Hepatocyte (in vitro differentiated cells): ENCODE measurements around the gene RAET1L. TPM values are rescaled to one million over a fixed set of nuclear protein-coding genes. Genes with fewer than 3 reads are reported as not detected.

Experiments
- DNase-seq: peaks from one replicate; pipeline ENCODE4 v3.0.0-alpha.2; 2016; ENCODE audit warnings: low spot score
- H2AFZ ChIP-seq: fragments of 200-600 bp; sonication (generic); 2 replicates; pipeline ENCODE4 v1.6.0; 2016; ENCODE audit warnings: antibody characterized with exemption, mild to moderate bottlenecking
- H3K27ac ChIP-seq: fragments of 200-600 bp; sonication (generic); 2 replicates; pipeline ENCODE4 v1.5.1; 2016; ENCODE audit warnings: mild to moderate bottlenecking
- H3K27me3 ChIP-seq: fragments of 200-600 bp; sonication (generic); 2 replicates; pipeline ENCODE4 v1.6.1; 2016
- H3K36me3 ChIP-seq: fragments of 200-600 bp; sonication (generic); replicated peaks from 2 replicates; pipeline ENCODE4 v1.5.1; 2016; ENCODE audit warnings: low read depth; ENCODE audit not compliant: insufficient read depth
- H3K4me1 ChIP-seq: fragments of 200-600 bp; sonication (generic); 2 replicates; pipeline ENCODE4 v1.5.1; 2016; ENCODE audit warnings: mild to moderate bottlenecking, moderate library complexity; ENCODE audit not compliant: insufficient read depth
- H3K4me2 ChIP-seq: fragments of 200-600 bp; sonication (generic); 2 replicates; pipeline ENCODE4 v1.6.0; 2016
- H3K4me3 ChIP-seq: fragments of 200-600 bp; sonication (generic); 2 replicates; pipeline ENCODE4 v1.5.1; 2016; ENCODE audit warnings: mild to moderate bottlenecking
- H3K79me2 ChIP-seq: fragments of 200-600 bp; sonication (generic); 2 replicates; pipeline ENCODE4 v1.6.0; 2017; ENCODE audit warnings: mild to moderate bottlenecking
- H3K9me2 ChIP-seq: fragments of 200-600 bp; sonication (generic); replicated peaks from 2 replicates; pipeline ENCODE4 v1.6.0; 2017; ENCODE audit warnings: mild to moderate bottlenecking; ENCODE audit not compliant: insufficient read depth
- H3K9me3 ChIP-seq: fragments of 200-600 bp; sonication (generic); 2 replicates; pipeline ENCODE4 v1.5.1; 2016; ENCODE audit warnings: low read depth, mild to moderate bottlenecking
- H4K20me1 ChIP-seq: fragments of 200-600 bp; sonication (generic); 2 replicates; pipeline ENCODE4 v1.6.0; 2016; ENCODE audit warnings: mild to moderate bottlenecking; ENCODE audit not compliant: insufficient read depth, poor library complexity, severe bottlenecking
- EZH2 ChIP-seq: fragments of 200-600 bp; sonication (generic); IDR thresholded peaks from 2 replicates; pipeline ENCODE4 v1.6.1; 2016; ENCODE audit warnings: antibody characterized with exemption, mild to moderate bottlenecking, borderline replicate concordance
- EZH2phosphoT487 ChIP-seq: fragments of 200-600 bp; sonication (generic); IDR thresholded peaks from one replicate; pipeline ENCODE4 v1.6.1; 2018; ENCODE audit warnings: antibody characterized with exemption, mild to moderate bottlenecking, low read depth, moderate library complexity; ENCODE audit not compliant: unreplicated experiment, severe bottlenecking
- WGBS: methylation state at CpG from one replicate; pipeline ENCODE4 v1.1.6; 2016; ENCODE audit warnings: low lambda C conversion rate; ENCODE audit errors: missing lambda C conversion rate; 5-methylcytosine and 5-hydroxymethylcytosine counted together
- polyA plus RNA-seq: library from polyadenylated mRNA; unstranded; fragments of >200 nt; fragmentation: Nextera tagmentation; extraction: Ambion mirVana; gene quantifications from 2 replicates; pipeline ENCODE4 v1.2.1, GENCODE V29; 2016
- total RNA-seq: library from RNA; depleted of rRNA; stranded (reverse); fragments of >200 nt; gene quantifications from 2 replicates; pipeline ENCODE4 v1.2.3, GENCODE V29; 2014
- TF ChIP-seq, protein P1 (sequence below): fragments of 200-600 bp; sonication (generic); IDR thresholded peaks from 2 replicates; pipeline ENCODE4 v1.5.1; 2016; ENCODE audit warnings: antibody characterized with exemption, mild to moderate bottlenecking; ENCODE audit not compliant: poor library complexity

Gene RAET1L
- total and polyA plus RNA-seq, 2 experiments from 2014 or later = not detected

GRCh38 chr6:149990212-149990660 lies 35.1 kb downstream of the RAET1L start:
- Histone ChIP-seq H4K20me1 (no peaks in the 10 kb centered on the region), H3K36me3 (no peaks in the 10 kb centered on the region), H3K9me3 (no peaks in the 10 kb centered on the region), H3K4me2 (peak overlapping the region; percentile 90), H3K79me2 (no peaks in the 10 kb centered on the region), H3K27ac (no peak overlapping the region), H3K4me3 (peak overlapping the region; percentile 26), H3K27me3 (peaks cover 97% of the 10 kb centered on the region), H3K4me1 (peaks cover 12% of the 10 kb centered on the region), H2AFZ (peak overlapping the region; percentile 49), H3K9me2 (no peaks in the 10 kb centered on the region)
- DNase-seq = no peak
- TF ChIP-seq EZH2 (peak; percentile 90), EZH2phosphoT487 (no peak)
- TF ChIP-seq, protein P1, sequence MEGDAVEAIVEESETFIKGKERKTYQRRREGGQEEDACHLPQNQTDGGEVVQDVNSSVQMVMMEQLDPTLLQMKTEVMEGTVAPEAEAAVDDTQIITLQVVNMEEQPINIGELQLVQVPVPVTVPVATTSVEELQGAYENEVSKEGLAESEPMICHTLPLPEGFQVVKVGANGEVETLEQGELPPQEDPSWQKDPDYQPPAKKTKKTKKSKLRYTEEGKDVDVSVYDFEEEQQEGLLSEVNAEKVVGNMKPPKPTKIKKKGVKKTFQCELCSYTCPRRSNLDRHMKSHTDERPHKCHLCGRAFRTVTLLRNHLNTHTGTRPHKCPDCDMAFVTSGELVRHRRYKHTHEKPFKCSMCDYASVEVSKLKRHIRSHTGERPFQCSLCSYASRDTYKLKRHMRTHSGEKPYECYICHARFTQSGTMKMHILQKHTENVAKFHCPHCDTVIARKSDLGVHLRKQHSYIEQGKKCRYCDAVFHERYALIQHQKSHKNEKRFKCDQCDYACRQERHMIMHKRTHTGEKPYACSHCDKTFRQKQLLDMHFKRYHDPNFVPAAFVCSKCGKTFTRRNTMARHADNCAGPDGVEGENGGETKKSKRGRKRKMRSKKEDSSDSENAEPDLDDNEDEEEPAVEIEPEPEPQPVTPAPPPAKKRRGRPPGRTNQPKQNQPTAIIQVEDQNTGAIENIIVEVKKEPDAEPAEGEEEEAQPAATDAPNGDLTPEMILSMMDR = no peak
- WGBS = 3% methylated on average over 32 of the region's 32 CpGs

DNA sequence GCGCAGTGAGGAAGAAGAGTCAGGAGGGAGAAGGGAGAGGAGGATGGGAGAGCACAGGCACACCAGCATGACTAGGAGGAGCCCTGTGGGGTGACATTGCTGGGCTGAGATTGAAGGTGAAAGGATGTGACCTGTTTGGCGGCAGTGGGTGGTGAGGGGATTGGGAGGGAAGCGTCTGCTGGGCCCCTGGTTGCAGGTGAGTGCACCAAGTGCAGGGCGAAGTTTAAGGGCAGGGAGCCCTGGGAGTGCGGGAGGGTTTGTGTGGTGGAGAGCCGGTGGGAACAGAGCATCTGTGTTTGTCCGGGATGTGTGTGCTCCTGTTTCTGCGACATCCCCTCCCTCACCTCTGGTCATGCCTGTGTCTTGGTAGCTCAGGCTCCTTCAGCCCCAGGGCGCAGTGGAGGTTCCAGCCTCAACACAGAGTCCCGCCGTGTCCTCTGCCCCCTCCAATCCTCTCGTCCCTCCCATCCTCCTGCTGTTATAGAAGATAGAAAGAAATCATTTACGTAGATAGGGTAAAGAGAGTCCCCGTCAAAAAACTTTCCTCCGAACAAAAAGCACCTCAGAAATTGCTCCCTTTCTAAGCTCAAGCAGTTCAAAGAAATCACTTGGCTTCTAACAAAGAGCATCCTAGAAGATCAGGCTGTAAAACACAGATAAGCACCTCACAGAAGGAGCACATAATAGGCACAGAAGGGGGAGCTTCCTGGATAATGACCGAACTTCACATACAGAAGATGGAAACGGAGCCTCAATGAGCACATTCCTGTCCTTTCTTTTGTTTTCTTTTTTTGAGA lies 36.6 kb downstream of the RAET1L start:
- Histone ChIP-seq H3K79me2 (no peaks in the 10 kb centered on the region), H3K4me1 (peaks cover 12% of the 10 kb centered on the region), H3K27ac (no peak overlapping the region), H3K4me3 (no peak overlapping the region), H3K27me3 (peaks cover 91% of the 10 kb centered on the region), H3K9me2 (no peaks in the 10 kb centered on the region), H3K36me3 (no peaks in the 10 kb centered on the region), H3K9me3 (no peaks in the 10 kb centered on the region), H3K4me2 (no peak overlapping the region), H2AFZ (no peak overlapping the region), H4K20me1 (no peaks in the 10 kb centered on the region)
- TF ChIP-seq EZH2phosphoT487 = peak; percentile 71
- TF ChIP-seq EZH2 = peak; percentile 8
- TF ChIP-seq, protein P1 = no peak
- DNase-seq = no peak
- WGBS = 10% methylated on average over 17 of the region's 17 CpGs

- Histone ChIP-seq H2AFZ (no peak overlapping the region), H3K79me2 (no peaks in the 10 kb centered on the region), H3K4me1 (peaks cover 12% of the 10 kb centered on the region), H3K4me3 (no peak overlapping the region), H4K20me1 (no peaks in the 10 kb centered on the region), H3K27me3 (peaks cover 88% of the 10 kb centered on the region), H3K9me3 (no peaks in the 10 kb centered on the region), H3K27ac (no peak overlapping the region), H3K9me2 (no peaks in the 10 kb centered on the region), H3K36me3 (no peaks in the 10 kb centered on the region), H3K4me2 (no peak overlapping the region)
- TF ChIP-seq, protein P1 = no peak
- peak; percentile 35 for TF ChIP-seq EZH2
- TF ChIP-seq EZH2phosphoT487 = no peak
- 58% methylated on average over 2 of the region's 2 CpGs for WGBS
- no peak for DNase-seq
Measured at GRCh38 chr6:149987602-149988107, 37.7 kb downstream of the RAET1L start.
